H1 (cell line): ENCODE results near the gene WDR49. TPM values are rescaled to one million over a fixed set of nuclear protein-coding genes. Genes with fewer than 3 reads are reported as not detected.

Experiments used
- CTCF ChIA-PET: fragments of 300-600 bp; sonication (Branson Sonifier 250); formaldehyde crosslinking; loops from one replicate; lab custom pipeline; 2021; ENCODE audit not compliant: partially characterized antibody; lab: Charles Lee
- POLR2A ChIA-PET: fragments of 300-600 bp; sonication (Branson Sonifier 250); formaldehyde crosslinking; loops from one replicate; lab custom pipeline; 2021; ENCODE audit warnings: inconsistent platforms; ENCODE audit not compliant: partially characterized antibody; lab: Charles Lee
- DNase-seq, 2 experiments: peaks; one replicate each; pipeline versions ENCODE4 v3.0.0 to v3.0.0-alpha.2; 2010 to 2022; ENCODE audit warnings: low spot score in 2 of 2, low read depth in 1 of 2, mixed read lengths in 1 of 2
- FAIRE-seq: peaks from 2 replicates; lab custom pipeline; 2011; peaks lifted over from hg19 to GRCh38; lab: Jason Lieb, UNC
- H2AFZ ChIP-seq: 2 replicates; pipeline ENCODE4 v1.8.1; 2012; ENCODE audit warnings: low read length, inconsistent platforms
- H2AK5ac ChIP-seq: 2 replicates; pipeline ENCODE4 v1.6.1; 2013; ENCODE audit warnings: low read depth, low read length
- H2BK120ac ChIP-seq: replicated peaks from 2 replicates; pipeline ENCODE3; 2013; ENCODE audit warnings: low read depth, low read length, inconsistent platforms
- H2BK12ac ChIP-seq: 2 replicates; pipeline ENCODE4 v1.6.1; 2013; ENCODE audit warnings: low read depth, low read length
- H2BK15ac ChIP-seq: 2 replicates; pipeline ENCODE4 v1.6.1; 2013; ENCODE audit warnings: low read length
- H2BK20ac ChIP-seq: 2 replicates; pipeline ENCODE4 v1.6.1; 2013; ENCODE audit warnings: low read length
- H2BK5ac ChIP-seq: 2 replicates; pipeline ENCODE4 v1.6.1; 2013; ENCODE audit warnings: low read depth, low read length
- H3K14ac ChIP-seq: 2 replicates; pipeline ENCODE4 v1.6.1; 2013; ENCODE audit warnings: inconsistent platforms; ENCODE audit not compliant: insufficient read length
- H3K18ac ChIP-seq: 2 replicates; pipeline ENCODE4 v1.6.1; 2013; ENCODE audit warnings: low read length; ENCODE audit errors: extremely low read depth
- H3K23ac ChIP-seq: 2 replicates; pipeline ENCODE4 v1.6.1; 2013; ENCODE audit warnings: inconsistent platforms; ENCODE audit not compliant: insufficient read length
- H3K23me2 ChIP-seq: 2 replicates; pipeline ENCODE4 v1.6.1; 2013; ENCODE audit warnings: low read depth, low read length
- H3K27ac ChIP-seq: 2 replicates; pipeline ENCODE4 v1.6.1; 2011; ENCODE audit warnings: low read depth, low read length, inconsistent platforms
- H3K27me3 ChIP-seq, 4 experiments: replicated peaks in 1 of 4; 1 replicate in 1 of 4; 2 replicates in 3 of 4; pipeline versions ENCODE4 v1.6.1 to v1.8.1; 2011 to 2013; ENCODE audit warnings: low read length in 3 of 4, mild to moderate bottlenecking in 3 of 4, inconsistent platforms in 2 of 4, mixed read lengths in 2 of 4, moderate library complexity in 1 of 4; ENCODE audit not compliant: control insufficient read depth in 3 of 4, insufficient read depth in 3 of 4; ENCODE audit errors: extremely low read depth in 1 of 4
- H3K36me3 ChIP-seq, 4 experiments: 2 replicates each; pipeline versions ENCODE4 v1.6.1 to v1.8.1; 2011 to 2013; ENCODE audit warnings: mild to moderate bottlenecking in 4 of 4, low read length in 3 of 4, moderate library complexity in 2 of 4, control low read depth in 1 of 4, inconsistent platforms in 1 of 4; ENCODE audit not compliant: insufficient read depth in 4 of 4, control insufficient read depth in 2 of 4
- H3K4ac ChIP-seq: replicated peaks from 2 replicates; pipeline ENCODE3; 2013; ENCODE audit warnings: low read length, low read depth, mixed read lengths, inconsistent platforms; ENCODE audit not compliant: insufficient read length
- H3K4me1 ChIP-seq, 4 experiments: replicated peaks in 1 of 4; 1 replicate in 1 of 4; 2 replicates in 3 of 4; pipeline versions ENCODE4 v1.6.1 to v1.8.1; 2011 to 2013; ENCODE audit warnings: low read length in 3 of 4, inconsistent platforms in 2 of 4, mixed read lengths in 1 of 4; ENCODE audit not compliant: insufficient read depth in 4 of 4, control insufficient read depth in 3 of 4
- H3K4me2 ChIP-seq, 2 experiments: 2 replicates each; pipeline versions ENCODE4 v1.6.1 to v1.8.1; 2011 to 2013; ENCODE audit warnings: low read depth in 2 of 2, low read length in 2 of 2, control low read depth in 1 of 2, inconsistent platforms in 1 of 2, mild to moderate bottlenecking in 1 of 2; ENCODE audit not compliant: insufficient read depth in 1 of 2
- H3K4me3 ChIP-seq, 4 experiments: fragments of 200-600, 300-600 bp in 1 of 4; sonication (generic), shearing (Covaris generic), sonication (Bioruptor Twin) in 1 of 4; 2 replicates each; pipeline versions ENCODE4 v1.5.1 to v1.8.1; 2011 to 2016; ENCODE audit warnings: low read length in 4 of 4, low read depth in 3 of 4, control low read depth in 2 of 4, inconsistent platforms in 2 of 4, mild to moderate bottlenecking in 2 of 4, mixed read lengths in 1 of 4, moderate library complexity in 1 of 4; ENCODE audit not compliant: insufficient read depth in 2 of 4; ENCODE audit errors: extremely low read depth in 1 of 4
- H3K56ac ChIP-seq: replicated peaks from 2 replicates; pipeline ENCODE3; 2013; ENCODE audit warnings: low read depth, mild to moderate bottlenecking, mixed read lengths, low read length, inconsistent platforms; ENCODE audit not compliant: insufficient read length
- H3K79me1 ChIP-seq: 2 replicates; pipeline ENCODE4 v1.6.1; 2013; ENCODE audit warnings: low read depth, low read length, control low read depth
- H3K79me2 ChIP-seq, 2 experiments: 2 replicates each; pipeline versions ENCODE4 v1.6.1 to v1.8.1; 2012 to 2013; ENCODE audit warnings: low read length in 2 of 2, mild to moderate bottlenecking in 2 of 2, inconsistent platforms in 1 of 2; ENCODE audit not compliant: insufficient read depth in 2 of 2, control insufficient read depth in 1 of 2
- H3K9ac ChIP-seq, 4 experiments: replicated peaks in 1 of 4; 1 replicate in 1 of 4; 2 replicates in 3 of 4; pipeline versions ENCODE4 v1.6.1 to v1.8.1; 2011 to 2013; ENCODE audit warnings: low read depth in 3 of 4, low read length in 3 of 4, control low read depth in 2 of 4, mild to moderate bottlenecking in 2 of 4, moderate library complexity in 2 of 4, inconsistent platforms in 1 of 4; ENCODE audit errors: extremely low read depth in 1 of 4
- H3K9me3 ChIP-seq, 2 experiments: 2 replicates each; pipeline versions ENCODE4 v1.6.1 to v1.8.1; 2012 to 2013; ENCODE audit warnings: mild to moderate bottlenecking in 2 of 2, moderate library complexity in 2 of 2, control low read depth in 1 of 2, inconsistent platforms in 1 of 2, low read depth in 1 of 2, low read length in 1 of 2, mixed read lengths in 1 of 2; ENCODE audit not compliant: insufficient read depth in 2 of 2
- H4K20me1 ChIP-seq, 2 experiments: replicated peaks in 1 of 2; 2 replicates each; pipeline versions ENCODE3 to v1.8.1; 2011 to 2013; ENCODE audit warnings: inconsistent platforms in 2 of 2, low read length in 2 of 2, mild to moderate bottlenecking in 1 of 2; ENCODE audit not compliant: insufficient read depth in 2 of 2, control insufficient read depth in 1 of 2
- H4K5ac ChIP-seq: 2 replicates; pipeline ENCODE4 v1.6.1; 2013; ENCODE audit warnings: low read length, low read depth, mixed read lengths, inconsistent platforms; ENCODE audit not compliant: insufficient read length
- H4K8ac ChIP-seq: 2 replicates; pipeline ENCODE4 v1.8.0; 2013; ENCODE audit warnings: mild to moderate bottlenecking, moderate library complexity, low read length, inconsistent platforms; ENCODE audit not compliant: insufficient read depth; ENCODE audit errors: extremely low read depth
- H4K91ac ChIP-seq: replicated peaks from 2 replicates; pipeline ENCODE3; 2013; ENCODE audit warnings: low read length, mixed read lengths, inconsistent platforms; ENCODE audit not compliant: insufficient read length
- CBX8 ChIP-seq: fragments of 300-800, 300-1000 bp; sonication (generic); IDR thresholded peaks from 2 replicates; pipeline ENCODE4 v1.7.1; 2016; ENCODE audit warnings: low read depth, low read length, borderline replicate concordance
- JUND ChIP-seq: IDR thresholded peaks from 2 replicates; pipeline ENCODE4 v1.6.1; 2011; ENCODE audit warnings: mild to moderate bottlenecking, improper control_type of control experiment, low read length
- MAFK ChIP-seq: IDR thresholded peaks from 2 replicates; pipeline ENCODE4 v1.6.1; 2012; ENCODE audit warnings: low read depth, mild to moderate bottlenecking, improper control_type of control experiment, low read length
- MAX ChIP-seq: IDR thresholded peaks from 2 replicates; pipeline ENCODE4 v1.6.1; 2012; ENCODE audit warnings: inconsistent platforms
- NANOG ChIP-seq: IDR thresholded peaks from 2 replicates; pipeline ENCODE4 v1.6.1; 2011; ENCODE audit warnings: low read length, low read depth, mild to moderate bottlenecking, inconsistent platforms; ENCODE audit not compliant: insufficient read depth, poor library complexity, severe bottlenecking
- NRF1 ChIP-seq: IDR thresholded peaks from 2 replicates; pipeline ENCODE4 v1.6.1; 2011; ENCODE audit warnings: mild to moderate bottlenecking, low read depth, low read length, improper control_type of control experiment
- POLR2A ChIP-seq, 2 experiments: IDR thresholded peaks; 1 replicate in 1 of 2; 2 replicates in 1 of 2; pipeline ENCODE4 v1.6.1; 2011; ENCODE audit warnings: low read depth in 2 of 2, low read length in 2 of 2, mild to moderate bottlenecking in 2 of 2; ENCODE audit errors: control extremely low read depth in 1 of 2
- RAD21 ChIP-seq, 2 experiments: IDR thresholded peaks in 1 of 2; conservative IDR thresholded peaks in 1 of 2; 2 replicates each; pipeline ENCODE4 v1.6.1; 2011; ENCODE audit warnings: low read depth in 2 of 2, low read length in 2 of 2, improper control_type of control experiment in 1 of 2, inconsistent platforms in 1 of 2, mild to moderate bottlenecking in 1 of 2, moderate library complexity in 1 of 2
- RXRA ChIP-seq: IDR thresholded peaks from 2 replicates; pipeline ENCODE4 v1.6.1; 2011; ENCODE audit warnings: low read depth, mild to moderate bottlenecking, low read length, moderate library complexity; ENCODE audit not compliant: insufficient read depth
- SIRT6 ChIP-seq: IDR thresholded peaks from one replicate; pipeline ENCODE4 v1.7.1; 2012; ENCODE audit warnings: low read length, inconsistent platforms
- SP1 ChIP-seq: IDR thresholded peaks from 2 replicates; pipeline ENCODE4 v1.6.1; 2011; ENCODE audit warnings: low read depth, low read length
- TBP ChIP-seq: IDR thresholded peaks from 2 replicates; pipeline ENCODE4 v1.6.1; 2011; ENCODE audit warnings: low read depth, low read length, improper control_type of control experiment
- TCF12 ChIP-seq: IDR thresholded peaks from 2 replicates; pipeline ENCODE4 v1.6.1; 2011; ENCODE audit warnings: low read depth, mild to moderate bottlenecking, low read length
- USF2 ChIP-seq: IDR thresholded peaks from 2 replicates; pipeline ENCODE4 v1.6.1; 2011; ENCODE audit warnings: low read length, improper control_type of control experiment
- WGBS, 2 experiments: shearing (Covaris generic) in 1 of 2; methylation state at CpG; one replicate each; pipeline versions ENCODE4 v1.1.6 to v1.1.7; 2013 to 2015; ENCODE audit warnings: low lambda C conversion rate in 2 of 2, mixed read lengths in 2 of 2, inconsistent platforms in 1 of 2, low coverage in 1 of 2, missing lambda C conversion rate in 1 of 2; ENCODE audit not compliant: insufficient replicate concordance in 2 of 2, insufficient coverage in 1 of 2, insufficient read length in 1 of 2; ENCODE audit errors: extremely low coverage in 1 of 2, missing lambda C conversion rate in 1 of 2; 5-methylcytosine and 5-hydroxymethylcytosine counted together
- polyA plus RNA-seq, 7 experiments: library from polyadenylated mRNA; depleted of rRNA in 3 of 7; stranded (reverse) in 5 of 7; unstranded in 2 of 7; fragments of >200 nt in 5 of 7; fragments of 200-250 nt in 2 of 7; gene quantifications; 1 replicate in 5 of 7; 2 replicates in 1 of 7; 4 replicates in 1 of 7; pipeline versions ENCODE4 v1.2.1 to v1.2.3, GENCODE V29; 2011 to 2013; ENCODE audit warnings: missing spikeins in 2 of 7, mixed read lengths in 2 of 7
- total RNA-seq: library from RNA; stranded (reverse); fragmentation: NEBNext Ultra II Directional; extraction: Animal tissue kit (Norgen Biotek cat#: 25700); gene quantifications from 2 replicates; pipeline ENCODE4 v1.2.1, GENCODE V29; 2021

WDR49 gene
- total and polyA plus RNA-seq, 2 of the 8 experiments (the other 6 are each of a cell fraction or from before 2014, with no cell fraction given), result 0.50 to 1.7 TPM

GRCh38 chr3:167450195-167450594 is 203.5 kb downstream of the WDR49 start:
- Histone ChIP-seq H2AFZ (no peak overlapping the region), H3K18ac (no peak overlapping the region), H3K27me3 (no peaks in the 10 kb centered on the region), H3K9ac (no peak overlapping the region), H4K8ac (no peak overlapping the region), H3K79me2 (no peaks in the 10 kb centered on the region), H2BK20ac (no peak overlapping the region), H3K23me2 (peaks cover 2% of the 10 kb centered on the region; the same call in 1 of the 2 replicates), H2BK5ac (no peak overlapping the region), H3K4ac (no peak overlapping the region), H3K56ac (no peak overlapping the region), H3K4me1 (peaks cover 0 to 10% (median 0%) of the 10 kb centered on the region in 4 experiments; a peak in 2 of 7 replicates), H2BK12ac (no peak overlapping the region), H2BK120ac (no peak overlapping the region), H4K20me1 (no peaks in the 10 kb centered on the region), H3K79me1 (no peaks in the 10 kb centered on the region), H3K23ac (no peak overlapping the region), H3K4me2 (no peak overlapping the region), H4K5ac (no peak overlapping the region), H3K4me3 (no peak overlapping the region), H2BK15ac (no peak overlapping the region), H3K36me3 (no peaks in the 10 kb centered on the region), H3K27ac (no peak overlapping the region), H2AK5ac (no peak overlapping the region), H4K91ac (no peak overlapping the region), H3K14ac (no peak overlapping the region), H3K9me3 (no peaks in the 10 kb centered on the region)
- no peak for DNase-seq
- FAIRE-seq, result no peak
- ChIA-PET CTCF (interaction anchor here (1.1 kb wide), 1 partner anchor 43 kb away, joined by 4 read pairs; no protein-coding TSS in a partner anchor), POLR2A (no interaction called here)
- 91% methylated on average over 5 of the region's 5 CpGs; no CpG with 5 or more reads in 1 of the 2 experiments for WGBS, 2 experiments
- TF ChIP-seq JUND (no peak), SIRT6 (no peak), MAFK (no peak), SP1 (no peak), NRF1 (no peak), NANOG (no peak), TBP (no peak), TCF12 (no peak), MAX (no peak), POLR2A (IDR thresholded peaks at IDR 0.05; ENCODE audit: control extremely low read depth in 1 of 2, low read depth in 2 of 2, low read length in 2 of 2) (no peak), CBX8 (no peak), RXRA (no peak), RAD21 (IDR thresholded peaks at IDR 0.05 in 1 of 2, conservative IDR thresholded peaks at IDR 0.05 in 1 of 2; ENCODE audit: low read depth in 2 of 2, low read length in 2 of 2) (no peak), USF2 (no peak)
